GM18526 (cell line): ENCODE data around the gene MAP6.

ENCODE experiments used
- POLR2A ChIP-seq: IDR thresholded peaks from 3 replicates; pipeline ENCODE4 v1.6.1; 2011; ENCODE audit not compliant: insufficient read length; ENCODE audit errors: extremely low read depth

MAP6 gene

DNA sequence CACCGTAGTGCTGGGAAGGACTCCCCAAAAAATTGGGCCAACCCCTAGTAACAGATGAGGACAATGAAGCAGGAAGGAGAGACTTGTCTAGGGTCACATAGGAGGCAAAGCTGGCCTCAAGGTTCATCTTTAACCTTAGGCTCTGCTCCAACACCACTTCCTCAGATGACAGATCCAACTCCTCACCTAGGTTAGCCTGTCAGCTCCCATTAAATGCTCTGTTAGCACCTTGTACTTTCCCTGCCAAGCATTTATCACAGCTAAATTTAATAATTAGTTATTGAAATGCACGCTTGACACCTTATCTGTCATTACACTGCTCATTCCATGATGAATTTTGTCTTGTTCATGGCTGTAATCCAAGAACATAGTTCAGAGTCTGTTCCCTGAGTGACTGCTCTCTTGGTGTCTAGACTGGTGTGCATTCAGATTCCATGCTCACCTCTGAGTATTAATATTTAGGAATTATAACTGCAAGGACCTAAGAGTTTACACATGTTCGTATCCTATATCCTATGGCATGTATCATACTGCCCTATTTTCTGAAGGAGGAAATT lies 18.6 kb downstream of the MAP6 start:
- TF ChIP-seq POLR2A = no peak

GRCh38 chr11:75644946-75645345 lies 23.9 kb downstream of the MAP6 start:
- no peak for TF ChIP-seq POLR2A

DNA sequence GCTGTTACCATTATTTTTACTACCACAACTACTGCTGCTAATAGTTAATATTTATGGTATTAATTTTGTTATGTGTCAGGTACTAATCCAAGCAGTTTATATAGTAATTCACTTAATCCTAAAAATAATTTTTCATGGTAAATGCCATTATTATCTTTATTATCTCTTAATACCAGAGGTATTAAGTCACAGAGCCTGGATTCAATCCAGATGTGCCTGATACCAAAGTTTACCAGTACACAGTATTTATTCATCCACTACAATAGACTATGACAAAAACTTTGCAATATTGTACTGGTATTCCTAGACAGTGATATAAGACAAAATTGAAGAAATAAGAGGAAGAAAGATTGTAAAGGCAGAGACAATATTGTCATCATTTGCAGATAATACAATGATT lies 24.5 kb downstream of the MAP6 start:
- TF ChIP-seq POLR2A = no peak

GRCh38 chr11:75642402-75643113 lies 26.3 kb downstream of the MAP6 start:
- no peak for TF ChIP-seq POLR2A

DNA sequence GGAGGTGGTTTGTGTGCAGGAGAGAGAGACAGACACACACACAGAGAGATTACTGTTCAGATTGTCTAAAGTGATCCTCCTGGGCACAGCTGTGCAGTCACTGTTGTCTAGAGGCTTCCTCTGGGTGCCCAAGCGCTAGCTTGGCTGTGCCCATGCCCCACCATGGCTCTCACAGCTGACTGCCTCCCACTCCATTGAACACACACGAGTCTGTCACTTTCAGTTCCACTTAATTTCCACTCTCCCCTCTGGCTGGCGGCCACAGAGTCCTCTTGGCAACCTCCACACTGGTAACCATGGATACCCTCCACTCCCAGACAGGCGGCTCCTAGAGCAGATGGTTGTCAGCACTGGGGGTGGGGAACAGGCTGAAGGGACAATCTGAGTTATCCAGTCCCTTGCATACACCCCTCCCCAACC lies 29.1 kb downstream of the MAP6 start:
- no peak for TF ChIP-seq POLR2A

DNA sequence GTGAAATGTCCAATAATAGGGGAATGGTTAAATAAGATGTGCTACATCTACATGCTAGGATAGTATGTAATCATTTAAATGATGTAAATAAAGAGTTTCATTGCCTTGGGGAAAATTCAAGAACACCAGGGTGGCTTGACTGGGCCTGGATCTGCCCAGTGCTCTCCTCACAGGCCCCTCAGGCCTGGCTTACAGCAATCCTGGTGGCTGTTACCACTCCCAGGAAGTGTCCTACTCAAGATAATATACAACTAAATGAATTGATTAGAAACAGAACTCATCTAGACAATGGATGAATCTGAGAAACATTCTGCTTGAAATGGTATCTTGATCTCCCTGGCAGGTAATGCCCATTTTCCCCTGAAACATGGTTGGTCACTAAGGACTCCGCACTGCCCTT lies 30.8 kb downstream of the MAP6 start:
- TF ChIP-seq POLR2A = no peak

- TF ChIP-seq POLR2A = no peak
These were observed 33.6 kb downstream of the MAP6 start for GRCh38 chr11:75635066-75635862.

DNA sequence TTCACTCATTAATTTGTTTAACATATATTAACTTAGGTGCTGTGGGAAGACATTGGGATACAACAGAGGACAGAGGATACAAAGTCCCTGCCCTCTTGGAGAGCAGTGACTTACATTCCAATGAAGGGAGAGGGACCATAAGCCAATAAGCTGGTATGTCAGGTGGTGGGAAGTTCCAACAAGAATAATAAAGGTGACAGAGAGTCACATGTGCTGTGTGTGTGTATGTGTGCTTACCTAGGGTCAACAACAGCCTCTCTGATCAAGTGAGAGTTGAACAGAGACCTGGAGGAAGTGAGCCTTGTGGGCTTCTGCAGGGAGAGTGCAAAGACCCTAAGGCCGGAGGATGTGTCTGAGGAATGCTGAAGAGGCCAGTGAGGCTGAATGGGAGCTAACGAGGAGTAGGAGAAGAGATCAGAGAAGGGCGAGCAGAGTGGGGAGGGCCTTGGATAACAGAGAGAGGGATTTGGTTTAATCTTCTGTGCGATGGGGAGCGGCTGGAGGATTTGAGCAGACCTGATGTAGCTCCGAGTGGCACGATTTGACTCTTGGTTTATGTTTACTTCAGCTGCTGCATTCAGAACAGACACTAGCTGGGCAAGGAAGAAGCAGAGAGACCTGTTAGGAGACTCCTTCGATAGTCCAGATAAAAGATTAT lies 35.3 kb downstream of the MAP6 start:
- TF ChIP-seq POLR2A = no peak

DNA sequence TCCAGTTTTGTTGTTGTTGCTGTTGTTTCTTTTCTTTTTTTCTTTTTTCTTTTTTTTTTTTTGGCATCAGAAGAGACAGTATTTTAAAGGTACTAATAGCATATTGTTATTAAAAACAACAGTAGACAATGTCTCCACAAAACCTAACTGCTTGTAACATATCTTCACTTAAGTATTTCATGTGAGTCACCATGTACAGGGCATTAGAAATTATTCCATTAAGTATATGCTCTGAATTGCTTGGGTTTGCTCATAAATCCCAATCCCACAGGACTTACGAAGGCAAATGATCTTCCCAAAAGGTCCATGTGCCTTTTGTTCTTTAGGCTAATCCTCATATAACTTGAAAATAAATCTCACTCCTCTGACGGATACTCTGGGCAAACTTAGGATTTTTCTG lies 35.9 kb downstream of the MAP6 start:
- no peak for TF ChIP-seq POLR2A

- TF ChIP-seq POLR2A = no peak
These were observed 36.4 kb downstream of the MAP6 start for GRCh38 chr11:75632450-75632849.

DNA sequence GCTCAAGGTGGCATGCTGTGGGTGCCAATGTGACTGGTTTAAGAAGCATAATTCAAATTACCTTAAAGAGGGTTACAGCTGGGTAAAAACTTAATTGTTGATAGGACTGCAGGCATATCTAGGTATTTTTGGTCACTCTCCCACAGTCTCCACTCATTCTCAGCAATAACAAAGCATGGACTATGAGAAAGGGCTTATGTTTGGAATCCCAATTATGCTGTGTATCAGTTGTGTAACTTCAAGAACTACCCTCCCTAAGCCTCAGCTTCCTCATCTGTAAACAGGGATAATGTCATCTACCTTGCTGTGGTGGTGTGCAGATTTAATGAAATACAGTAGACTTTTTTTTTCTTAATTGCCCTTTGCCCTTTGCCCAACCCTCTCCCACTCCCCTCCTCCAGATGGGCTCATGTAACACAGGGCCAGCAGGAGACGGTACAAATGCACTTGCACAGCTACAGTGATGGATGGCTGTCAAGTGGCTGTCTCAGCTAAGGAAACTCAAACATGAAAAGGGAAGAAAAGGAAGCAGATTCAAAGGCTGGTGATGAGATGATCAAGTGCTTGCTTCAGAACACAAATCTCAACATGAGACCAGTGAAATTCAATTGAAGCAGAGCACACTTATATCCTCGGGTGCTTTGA lies 37.6 kb downstream of the MAP6 start:
- TF ChIP-seq POLR2A = no peak

DNA sequence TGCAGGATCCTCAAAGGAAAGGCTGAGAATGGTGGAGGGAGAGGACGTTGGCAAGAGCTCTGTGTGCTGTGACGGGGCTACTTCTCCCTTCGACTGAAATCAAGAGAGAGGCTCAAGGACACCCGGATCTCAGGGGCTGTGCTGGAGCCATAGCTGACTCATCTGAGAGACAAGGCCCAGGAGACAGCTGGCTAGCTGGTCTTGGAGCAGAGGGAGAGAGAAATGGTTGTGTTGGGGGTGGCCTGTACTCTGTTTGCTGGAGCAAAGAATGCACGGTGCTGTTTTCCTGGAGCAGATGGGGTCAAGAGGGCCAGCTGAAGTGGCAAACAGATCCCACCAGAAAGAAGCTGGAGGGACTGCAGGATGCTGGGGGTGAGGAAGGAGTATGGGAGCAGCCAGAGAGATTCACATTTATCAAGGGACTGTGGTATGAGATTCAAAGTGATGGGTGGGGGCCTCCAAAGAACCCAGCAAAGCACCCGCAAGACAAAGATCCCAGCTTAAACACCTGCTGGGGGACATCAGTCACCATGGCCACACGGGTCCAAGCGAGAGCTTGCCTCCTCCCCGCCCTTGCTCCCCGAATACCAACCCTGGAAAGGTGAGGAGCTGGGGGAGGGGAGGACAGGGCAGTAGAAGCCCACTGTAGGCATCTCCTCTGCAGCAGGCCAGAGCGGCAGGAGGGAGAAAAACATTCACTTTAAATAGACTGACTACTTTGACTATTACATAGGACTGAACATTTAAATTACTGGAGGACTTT lies 40.8 kb downstream of the MAP6 start:
- TF ChIP-seq POLR2A = no peak

- no peak for TF ChIP-seq POLR2A
These were observed 41.8 kb downstream of the MAP6 start for GRCh38 chr11:75626889-75627529.
